ENCODE results near the gene RXRB. TPM values are rescaled to one million over a fixed set of nuclear protein-coding genes. Genes with fewer than 3 reads are reported as not detected.
A peak's percentile ranks its signal among the peaks of the same experiment; 100 is the strongest.

The RXRB gene
- polyA plus RNA-seq, 1 of the 3 experiments (the other 2 are of a cell fraction), result 45.8 TPM

DNA sequence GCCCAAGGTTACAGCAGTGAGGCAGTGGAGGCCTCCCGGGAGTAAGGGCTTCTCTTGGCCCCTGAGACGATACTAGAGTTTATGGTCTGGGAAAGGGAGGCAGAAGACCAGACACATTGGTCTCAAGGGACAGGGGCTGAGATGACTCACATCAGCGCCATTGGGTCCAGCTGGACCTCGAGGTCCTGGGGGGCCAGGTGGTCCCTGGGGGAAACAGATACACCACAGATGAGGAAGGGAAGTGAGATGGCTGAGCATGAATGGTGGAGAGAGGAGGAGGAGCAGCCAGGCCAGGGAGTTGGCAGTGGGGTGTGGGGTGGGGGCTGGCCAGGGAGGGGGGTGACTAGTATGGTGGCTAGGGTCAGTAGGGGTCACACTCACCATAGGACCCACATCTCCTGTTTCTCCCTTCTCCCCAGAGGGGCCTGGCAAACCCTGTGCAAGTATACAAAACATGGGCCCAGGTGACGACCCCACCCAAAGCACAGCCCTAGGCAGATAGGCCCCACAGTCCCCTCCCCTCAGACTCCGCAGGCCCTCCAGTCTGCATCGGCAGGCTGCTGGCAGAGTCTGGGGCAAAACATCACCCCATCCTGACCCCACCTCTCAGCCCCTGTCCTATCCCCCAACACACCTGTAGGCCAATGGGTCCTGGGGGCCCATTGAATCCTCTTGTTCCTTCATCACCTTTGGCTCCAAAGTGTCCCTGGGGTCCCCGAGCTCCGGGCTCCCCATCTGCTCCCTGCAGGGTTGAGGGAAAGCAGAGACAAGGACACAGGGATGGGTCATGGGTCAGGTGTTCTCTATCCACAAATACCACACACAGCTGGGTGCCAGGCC lies 30.1 kb downstream of the RXRB start:
- Histone ChIP-seq H3K9ac (no peak overlapping the region), H3K79me2 (ENCODE audit: insufficient read depth) (no peaks in the 10 kb centered on the region), H3F3A (replicated peaks; ENCODE audit: insufficient read depth) (no peaks in the 10 kb centered on the region), H3K4me2 (no peak overlapping the region), H3K9me3 (no peaks in the 10 kb centered on the region), H3K4me1 (ENCODE audit: control insufficient read depth in 1 of 2, insufficient read depth in 2 of 2, low read depth in 1 of 2, low read length in 1 of 2) (no peaks in the 10 kb centered on the region), H3K9me2 (no peaks in the 10 kb centered on the region), H3K27ac (ENCODE audit: low read depth in 2 of 2, low read length in 1 of 2) (no peak overlapping the region), H4K20me1 (ENCODE audit: insufficient read depth) (no peaks in the 10 kb centered on the region), H3K36me3 (replicated peaks in 1 of 2; ENCODE audit: control insufficient read depth in 1 of 2, insufficient read depth in 2 of 2, low read length in 1 of 2) (no peaks in the 10 kb centered on the region), H2AFZ (ENCODE audit: low read depth) (no peak overlapping the region), H3K27me3 (ENCODE audit: insufficient read depth) (no peaks in the 10 kb centered on the region), H3K4me3 (ENCODE audit: low read depth in 2 of 2, low read length in 1 of 2) (no peak overlapping the region)
- DNase-seq, result peak; percentile 18
- POLR2A ChIA-PET, result no interaction called here
- 63% methylated on average over 7 of the region's 9 CpGs for WGBS (ENCODE audit: low lambda C conversion rate)
- no peak for TF ChIP-seq ZBTB33 (IDR thresholded peaks at IDR 0.05; ENCODE audit: borderline replicate concordance, low read depth)
- no peak for TF ChIP-seq NFIC (IDR thresholded peaks at IDR 0.05; ENCODE audit: borderline replicate concordance)
- TF ChIP-seq TAF1 (IDR thresholded peaks at IDR 0.05; ENCODE audit: borderline replicate concordance, low read depth, low read length), result no peak
- TF ChIP-seq, protein P1, sequence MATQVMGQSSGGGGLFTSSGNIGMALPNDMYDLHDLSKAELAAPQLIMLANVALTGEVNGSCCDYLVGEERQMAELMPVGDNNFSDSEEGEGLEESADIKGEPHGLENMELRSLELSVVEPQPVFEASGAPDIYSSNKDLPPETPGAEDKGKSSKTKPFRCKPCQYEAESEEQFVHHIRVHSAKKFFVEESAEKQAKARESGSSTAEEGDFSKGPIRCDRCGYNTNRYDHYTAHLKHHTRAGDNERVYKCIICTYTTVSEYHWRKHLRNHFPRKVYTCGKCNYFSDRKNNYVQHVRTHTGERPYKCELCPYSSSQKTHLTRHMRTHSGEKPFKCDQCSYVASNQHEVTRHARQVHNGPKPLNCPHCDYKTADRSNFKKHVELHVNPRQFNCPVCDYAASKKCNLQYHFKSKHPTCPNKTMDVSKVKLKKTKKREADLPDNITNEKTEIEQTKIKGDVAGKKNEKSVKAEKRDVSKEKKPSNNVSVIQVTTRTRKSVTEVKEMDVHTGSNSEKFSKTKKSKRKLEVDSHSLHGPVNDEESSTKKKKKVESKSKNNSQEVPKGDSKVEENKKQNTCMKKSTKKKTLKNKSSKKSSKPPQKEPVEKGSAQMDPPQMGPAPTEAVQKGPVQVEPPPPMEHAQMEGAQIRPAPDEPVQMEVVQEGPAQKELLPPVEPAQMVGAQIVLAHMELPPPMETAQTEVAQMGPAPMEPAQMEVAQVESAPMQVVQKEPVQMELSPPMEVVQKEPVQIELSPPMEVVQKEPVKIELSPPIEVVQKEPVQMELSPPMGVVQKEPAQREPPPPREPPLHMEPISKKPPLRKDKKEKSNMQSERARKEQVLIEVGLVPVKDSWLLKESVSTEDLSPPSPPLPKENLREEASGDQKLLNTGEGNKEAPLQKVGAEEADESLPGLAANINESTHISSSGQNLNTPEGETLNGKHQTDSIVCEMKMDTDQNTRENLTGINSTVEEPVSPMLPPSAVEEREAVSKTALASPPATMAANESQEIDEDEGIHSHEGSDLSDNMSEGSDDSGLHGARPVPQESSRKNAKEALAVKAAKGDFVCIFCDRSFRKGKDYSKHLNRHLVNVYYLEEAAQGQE (IDR thresholded peaks at IDR 0.05; ENCODE audit: low read depth, low read length), result no peak
- CTCF ChIA-PET, result interaction anchor here (0.6 kb wide), 1 partner anchor 9 kb away, joined by 3 read pairs; no protein-coding TSS in a partner anchor

- no peak for DNase-seq
- H3K9me3 ChIP-seq, result no peaks in the 10 kb centered on the region
- H3K4me1 ChIP-seq (ENCODE audit: control insufficient read depth in 1 of 2, insufficient read depth in 2 of 2, low read depth in 1 of 2, low read length in 1 of 2), result no peaks in the 10 kb centered on the region
- no peaks in the 10 kb centered on the region for H3K27me3 ChIP-seq (ENCODE audit: insufficient read depth)
- no peaks in the 10 kb centered on the region for H3K79me2 ChIP-seq (ENCODE audit: insufficient read depth)
- no peak overlapping the region for H2AFZ ChIP-seq (ENCODE audit: low read depth)
- no peak overlapping the region for H3K4me3 ChIP-seq (ENCODE audit: low read depth in 2 of 2, low read length in 1 of 2)
- H3K9ac ChIP-seq, result no peak overlapping the region
- no peaks in the 10 kb centered on the region for H3K36me3 ChIP-seq (replicated peaks in 1 of 2; ENCODE audit: control insufficient read depth in 1 of 2, insufficient read depth in 2 of 2, low read length in 1 of 2)
- H3K27ac ChIP-seq (ENCODE audit: low read depth in 2 of 2, low read length in 1 of 2), result no peak overlapping the region
- no peaks in the 10 kb centered on the region for H4K20me1 ChIP-seq (ENCODE audit: insufficient read depth)
- WGBS (ENCODE audit: low lambda C conversion rate), result 86% methylated on average over 8 of the region's 10 CpGs
- H3F3A ChIP-seq (replicated peaks; ENCODE audit: insufficient read depth), result no peaks in the 10 kb centered on the region
- H3K9me2 ChIP-seq, result no peaks in the 10 kb centered on the region
- ChIA-PET CTCF (interaction anchor here (0.6 kb wide), 1 partner anchor 8 kb away, joined by 3 read pairs; no protein-coding TSS in a partner anchor), POLR2A (no interaction called here)
- H3K4me2 ChIP-seq, result no peak overlapping the region
- TF ChIP-seq SIN3A (IDR thresholded peaks at IDR 0.05; ENCODE audit: borderline replicate concordance, low read depth, low read length) (no peak), IRF3 (IDR thresholded peaks at IDR 0.05; ENCODE audit: low read depth, low read length) (no peak), FOXJ3 (CRISPR knock-in tag; IDR thresholded peaks at IDR 0.05) (no peak), GABPA (IDR thresholded peaks at IDR 0.05; ENCODE audit: low read depth) (no peak), MEF2A (IDR thresholded peaks at IDR 0.05; ENCODE audit: borderline replicate concordance, low read depth) (no peak), TEAD4 (IDR thresholded peaks at IDR 0.05; ENCODE audit: borderline replicate concordance, insufficient read depth) (no peak), FOXM1 (IDR thresholded peaks at IDR 0.05; ENCODE audit: low read depth) (no peak), JUND (IDR thresholded peaks at IDR 0.05) (no peak), RCOR1 (IDR thresholded peaks at IDR 0.05; ENCODE audit: low read length) (no peak), NRF1 (IDR thresholded peaks at IDR 0.05; ENCODE audit: low read depth, low read length) (no peak), MXI1 (IDR thresholded peaks at IDR 0.05; ENCODE audit: low read depth, low read length) (no peak)
- TF ChIP-seq, protein P2, sequence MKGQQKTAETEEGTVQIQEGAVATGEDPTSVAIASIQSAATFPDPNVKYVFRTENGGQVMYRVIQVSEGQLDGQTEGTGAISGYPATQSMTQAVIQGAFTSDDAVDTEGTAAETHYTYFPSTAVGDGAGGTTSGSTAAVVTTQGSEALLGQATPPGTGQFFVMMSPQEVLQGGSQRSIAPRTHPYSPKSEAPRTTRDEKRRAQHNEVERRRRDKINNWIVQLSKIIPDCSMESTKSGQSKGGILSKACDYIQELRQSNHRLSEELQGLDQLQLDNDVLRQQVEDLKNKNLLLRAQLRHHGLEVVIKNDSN (IDR thresholded peaks at IDR 0.05; ENCODE audit: borderline replicate concordance, low read depth), result no peak
Measured at GRCh38 chr6:33169291-33170175, 30.9 kb downstream of the RXRB start.

Data from SK-N-SH (cell line).